ENCODE measurements around the gene OR13D1.

DNA sequence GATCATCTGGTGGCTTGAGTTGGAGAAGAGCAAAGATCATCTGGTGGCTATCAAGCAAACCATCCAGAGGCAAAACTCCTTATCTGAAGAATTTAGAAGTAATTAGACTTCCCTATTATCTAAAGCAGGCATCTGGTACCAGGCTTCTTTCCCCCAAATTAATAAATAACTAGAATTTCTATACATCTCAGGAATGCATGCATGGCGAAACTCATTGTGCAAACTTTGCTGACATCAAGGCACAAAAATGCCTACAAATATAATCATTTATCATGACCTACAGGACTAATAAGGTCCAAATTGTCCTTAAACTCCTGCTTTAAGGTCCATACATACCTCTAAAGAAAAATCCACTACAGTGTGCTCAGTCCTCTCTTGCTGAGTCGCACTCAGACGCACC, 6.0 kb downstream of the OR13D1 start:
- TF ChIP-seq EZH2 (IDR thresholded peaks at IDR 0.05; ENCODE audit: borderline replicate concordance, insufficient read depth, low read depth, low read length, poor library complexity, severe bottlenecking): no peak
- TF ChIP-seq, protein P1, sequence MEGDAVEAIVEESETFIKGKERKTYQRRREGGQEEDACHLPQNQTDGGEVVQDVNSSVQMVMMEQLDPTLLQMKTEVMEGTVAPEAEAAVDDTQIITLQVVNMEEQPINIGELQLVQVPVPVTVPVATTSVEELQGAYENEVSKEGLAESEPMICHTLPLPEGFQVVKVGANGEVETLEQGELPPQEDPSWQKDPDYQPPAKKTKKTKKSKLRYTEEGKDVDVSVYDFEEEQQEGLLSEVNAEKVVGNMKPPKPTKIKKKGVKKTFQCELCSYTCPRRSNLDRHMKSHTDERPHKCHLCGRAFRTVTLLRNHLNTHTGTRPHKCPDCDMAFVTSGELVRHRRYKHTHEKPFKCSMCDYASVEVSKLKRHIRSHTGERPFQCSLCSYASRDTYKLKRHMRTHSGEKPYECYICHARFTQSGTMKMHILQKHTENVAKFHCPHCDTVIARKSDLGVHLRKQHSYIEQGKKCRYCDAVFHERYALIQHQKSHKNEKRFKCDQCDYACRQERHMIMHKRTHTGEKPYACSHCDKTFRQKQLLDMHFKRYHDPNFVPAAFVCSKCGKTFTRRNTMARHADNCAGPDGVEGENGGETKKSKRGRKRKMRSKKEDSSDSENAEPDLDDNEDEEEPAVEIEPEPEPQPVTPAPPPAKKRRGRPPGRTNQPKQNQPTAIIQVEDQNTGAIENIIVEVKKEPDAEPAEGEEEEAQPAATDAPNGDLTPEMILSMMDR (IDR thresholded peaks at IDR 0.05): no peak
